NCI-H748 (cell line): ENCODE results near the gene RNF167.

Experiments
- DNase-seq: peaks from one replicate; lab custom pipeline; 2025; ENCODE audit not compliant: unreplicated experiment; lab: John Stamatoyannopoulos, UW

RNF167 gene

GRCh38 chr17:4939796-4940554 is at the start of gene RNF167, which contains the start of gene SLC25A11:
Gene RNF167, plus strand, starts transcription at chr17:4940268. Its CDS starts 642 bp downstream, at chr17:4940910.
Gene SLC25A11, minus strand, starts transcription at chr17:4940046. Its CDS starts 136 bp downstream, at chr17:4939910.
- DNase-seq: peak; percentile 100

GRCh38 chr17:4891411-4892410 is 48.4 kb upstream of the RNF167 start:
- DNase-seq: no peak

DNA sequence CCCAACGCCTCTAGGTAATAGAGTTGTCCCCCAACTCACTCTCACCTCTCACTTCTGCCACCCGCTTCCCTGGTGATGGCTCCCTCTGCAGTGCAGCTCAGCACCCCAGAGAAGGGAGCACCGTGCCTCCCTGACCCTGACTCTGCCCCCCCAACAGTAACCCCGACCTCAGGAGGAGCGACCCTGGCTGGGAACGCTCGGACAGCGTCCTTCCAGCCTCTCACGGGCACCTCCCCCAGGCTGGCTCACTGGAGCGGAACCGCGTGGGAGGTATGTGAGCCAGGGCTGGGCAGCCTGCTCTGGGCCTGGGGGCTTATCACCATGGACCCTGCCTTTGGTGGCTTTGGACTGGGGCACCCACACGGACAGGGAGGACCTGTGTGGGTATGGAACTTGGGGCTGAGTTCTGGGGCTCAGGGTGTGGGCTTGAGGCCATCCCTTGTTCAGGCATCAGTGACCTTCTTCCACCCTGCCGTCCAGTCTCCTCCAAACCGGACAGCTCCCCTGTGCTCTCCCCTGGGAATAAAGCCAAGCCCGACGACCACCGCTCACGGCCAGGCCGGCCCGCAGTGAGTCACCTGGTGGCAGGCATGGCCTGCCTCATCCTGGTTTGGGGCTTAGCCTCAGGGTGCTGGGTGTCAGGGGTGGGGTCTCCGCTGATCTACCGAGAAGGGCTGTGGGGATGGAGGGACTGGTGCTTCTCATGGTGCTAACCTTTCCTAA is 47.4 kb upstream of the RNF167 start:
- DNase-seq: no peak

DNA sequence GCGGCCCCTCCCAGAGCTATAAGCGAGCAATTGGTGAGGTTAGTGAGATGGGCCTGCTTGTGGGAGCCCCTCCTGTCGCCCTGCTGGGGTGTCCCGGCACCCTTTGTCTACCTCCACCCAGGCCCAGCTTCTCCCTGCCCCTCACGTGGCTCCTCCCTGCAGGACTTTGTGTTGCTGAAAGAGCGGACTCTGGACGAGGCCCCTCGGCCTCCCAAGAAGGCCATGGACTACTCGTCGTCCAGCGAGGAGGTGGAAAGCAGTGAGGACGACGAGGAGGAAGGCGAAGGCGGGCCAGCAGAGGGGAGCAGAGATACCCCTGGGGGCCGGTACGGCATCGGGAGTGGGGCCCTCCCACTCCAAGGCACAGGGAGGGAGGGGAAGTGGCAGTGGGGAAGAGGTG is 46.8 kb upstream of the RNF167 start:
- no peak for DNase-seq

GRCh38 chr17:4893721-4894560 is 46.1 kb upstream of the RNF167 start:
- no peak for DNase-seq

DNA sequence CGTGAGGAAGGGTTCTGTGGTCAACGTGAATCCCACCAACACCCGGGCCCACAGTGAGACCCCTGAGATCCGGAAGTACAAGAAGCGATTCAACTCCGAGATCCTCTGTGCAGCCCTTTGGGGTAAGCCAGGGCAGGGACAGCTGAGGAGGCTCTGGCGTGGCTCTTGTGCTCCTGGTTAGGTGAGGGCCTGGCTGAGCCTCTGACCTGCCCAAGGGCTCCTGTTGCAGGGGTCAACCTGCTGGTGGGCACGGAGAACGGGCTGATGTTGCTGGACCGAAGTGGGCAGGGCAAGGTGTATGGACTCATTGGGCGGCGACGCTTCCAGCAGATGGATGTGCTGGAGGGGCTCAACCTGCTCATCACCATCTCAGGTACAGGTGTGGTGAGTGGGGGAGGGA is 44.9 kb upstream of the RNF167 start:
- DNase-seq: no peak

- DNase-seq: no peak
Observed at GRCh38 chr17:4895657-4896331, 44.3 kb upstream of the RNF167 start.

DNA sequence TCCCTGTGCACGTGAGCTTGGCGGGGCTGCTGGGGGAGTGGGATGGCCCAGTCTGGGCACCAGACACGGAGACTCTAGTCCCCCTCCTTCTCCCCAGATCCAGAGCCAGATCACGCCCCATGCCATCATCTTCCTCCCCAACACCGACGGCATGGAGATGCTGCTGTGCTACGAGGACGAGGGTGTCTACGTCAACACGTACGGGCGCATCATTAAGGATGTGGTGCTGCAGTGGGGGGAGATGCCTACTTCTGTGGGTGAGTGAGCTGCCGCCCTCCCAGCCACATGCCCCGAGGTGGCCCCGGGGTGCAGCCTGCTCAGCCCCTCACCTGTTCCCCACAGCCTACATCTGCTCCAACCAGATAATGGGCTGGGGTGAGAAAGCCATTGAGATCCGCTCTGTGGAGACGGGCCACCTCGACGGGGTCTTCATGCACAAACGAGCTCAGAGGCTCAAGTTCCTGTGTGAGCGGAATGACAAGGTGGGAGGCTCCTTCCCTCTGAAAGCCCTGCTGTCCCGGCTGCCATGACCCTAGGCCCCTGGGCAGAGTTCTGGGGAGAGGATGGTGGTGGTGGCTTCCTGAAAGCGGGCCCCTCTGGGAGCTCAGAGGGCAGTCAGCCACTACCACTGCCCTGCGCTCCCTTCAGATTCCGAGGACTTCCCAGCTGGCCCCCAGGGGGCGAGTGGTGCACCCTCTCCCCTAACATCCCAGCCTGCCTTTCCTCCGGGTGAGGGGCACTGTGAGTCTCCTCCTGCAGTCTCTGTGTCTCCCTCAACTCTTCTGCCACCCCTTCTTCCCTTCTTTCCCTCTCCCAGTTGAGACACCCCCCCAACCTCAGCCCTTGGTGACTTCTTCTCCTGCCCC is 43.5 kb upstream of the RNF167 start:
- DNase-seq: no peak

DNA sequence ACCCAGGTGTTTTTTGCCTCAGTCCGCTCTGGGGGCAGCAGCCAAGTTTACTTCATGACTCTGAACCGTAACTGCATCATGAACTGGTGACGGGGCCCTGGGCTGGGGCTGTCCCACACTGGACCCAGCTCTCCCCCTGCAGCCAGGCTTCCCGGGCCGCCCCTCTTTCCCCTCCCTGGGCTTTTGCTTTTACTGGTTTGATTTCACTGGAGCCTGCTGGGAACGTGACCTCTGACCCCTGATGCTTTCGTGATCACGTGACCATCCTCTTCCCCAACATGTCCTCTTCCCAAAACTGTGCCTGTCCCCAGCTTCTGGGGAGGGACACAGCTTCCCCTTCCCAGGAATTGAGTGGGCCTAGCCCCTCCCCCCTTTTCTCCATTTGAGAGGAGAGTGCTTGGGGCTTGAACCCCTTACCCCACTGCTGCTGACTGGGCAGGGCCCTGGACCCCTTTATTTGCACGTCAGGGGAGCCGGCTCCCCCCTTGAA is 42.8 kb upstream of the RNF167 start:
- no peak for DNase-seq

GRCh38 chr17:4897785-4898184 is 42.3 kb upstream of the RNF167 start:
- DNase-seq: no peak

GRCh38 chr17:4898351-4898750 is 41.7 kb upstream of the RNF167 start:
- DNase-seq: no peak

DNA sequence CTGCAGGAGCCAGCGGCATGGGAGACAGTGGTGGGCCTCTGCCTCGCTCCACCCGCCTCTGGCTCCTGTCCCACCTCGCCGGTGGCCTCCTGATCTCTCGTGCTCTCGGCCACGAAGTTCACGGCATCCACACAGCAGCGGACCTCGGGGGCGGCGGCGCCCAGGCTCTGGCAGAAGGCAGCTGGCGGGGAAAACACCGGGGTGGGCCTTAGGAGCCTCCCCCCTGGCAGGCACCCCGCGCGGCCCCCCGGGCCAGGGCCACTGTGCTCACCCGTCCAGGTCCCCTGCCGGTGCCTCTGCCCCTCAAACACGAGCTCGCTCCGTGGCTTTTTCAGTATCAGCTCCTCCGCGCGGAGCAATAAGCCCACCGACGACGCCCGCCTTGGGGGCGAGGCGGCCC is 41.1 kb upstream of the RNF167 start:
- no peak for DNase-seq

- DNase-seq: peak; percentile 81
Observed at GRCh38 chr17:4899341-4900230, 40.5 kb upstream of the RNF167 start, which contains the start of gene C17orf107. Gene C17orf107, plus strand, starts transcription at chr17:4899536. Its CDS starts 227 bp downstream, at chr17:4899763.

GRCh38 chr17:4900231-4901107 is 39.6 kb upstream of the RNF167 start:
- no peak for DNase-seq

GRCh38 chr17:4901108-4901647 is 38.9 kb upstream of the RNF167 start:
- DNase-seq: no peak

- DNase-seq: no peak
Observed at GRCh38 chr17:4901648-4902344, 38.3 kb upstream of the RNF167 start.
